Thyroid gland (tissue), 4 donors: ENCODE data around the gene TAS2R41.

Experiments
- CTCF ChIP-seq, 6 experiments: fragments of 200-600 bp in 3 of 6; fragments of 450-650 bp in 3 of 6; sonication (generic) in 3 of 6; IDR thresholded peaks; one replicate each; pipeline ENCODE4 v1.5.1; 2016 to 2019; ENCODE audit warnings: antibody characterized with exemption in 6 of 6, mild to moderate bottlenecking in 2 of 6, inconsistent platforms in 1 of 6, moderate library complexity in 1 of 6
- POLR2A ChIP-seq, 2 donors: fragments of 450-650 bp; IDR thresholded peaks; one replicate each; pipeline ENCODE4 v1.6.1; 2017; ENCODE audit warnings: antibody characterized with exemption in 2 of 2, mild to moderate bottlenecking in 2 of 2, moderate library complexity in 1 of 2

GRCh38 chr7:143480501-143480900 is 2.8 kb downstream of the TAS2R41 start:
- TF ChIP-seq CTCF (IDR thresholded peaks at IDR 0.05) (no peak), POLR2A (IDR thresholded peaks at IDR 0.05) (no peak)
